GM18868 (cell line): ENCODE measurements around the gene GRAMD1A.
A peak's percentile ranks its signal among the peaks of the same experiment; 100 is the strongest.
"Not testable (repeated sequence)": the region's sequence is repeated elsewhere in the genome, so short reads cannot be mapped to it uniquely, and the experiment has no call there.

Experiments used
- ATAC-seq: cut with Tn5 transposase; IDR thresholded peaks from one replicate; pipeline ENCODE4 v1.9.1; 2021; ENCODE audit warnings: mild to moderate bottlenecking, moderate library complexity; ENCODE audit not compliant: unreplicated experiment

The GRAMD1A gene

DNA sequence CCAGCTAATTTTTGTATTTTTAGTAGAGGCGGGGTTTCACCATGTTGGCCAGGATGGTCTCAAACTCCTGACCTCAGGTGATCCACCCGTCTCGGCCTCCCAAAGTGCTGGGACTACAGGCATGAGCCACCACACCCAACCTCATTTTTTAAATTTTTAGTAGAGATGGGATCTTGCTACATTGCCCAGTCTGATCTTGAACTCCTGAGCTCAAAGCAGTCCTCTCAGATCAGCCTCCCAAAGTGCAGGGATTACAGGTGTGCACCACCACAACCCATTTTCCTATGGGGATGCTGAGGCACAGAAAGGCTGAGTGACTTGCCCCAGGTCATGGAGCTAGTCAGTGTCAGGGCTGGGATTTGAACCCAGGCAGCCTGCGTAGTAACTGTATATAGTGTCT, 51.1 kb downstream of the GRAMD1A start:
- ATAC-seq: not testable (repeated sequence)

DNA sequence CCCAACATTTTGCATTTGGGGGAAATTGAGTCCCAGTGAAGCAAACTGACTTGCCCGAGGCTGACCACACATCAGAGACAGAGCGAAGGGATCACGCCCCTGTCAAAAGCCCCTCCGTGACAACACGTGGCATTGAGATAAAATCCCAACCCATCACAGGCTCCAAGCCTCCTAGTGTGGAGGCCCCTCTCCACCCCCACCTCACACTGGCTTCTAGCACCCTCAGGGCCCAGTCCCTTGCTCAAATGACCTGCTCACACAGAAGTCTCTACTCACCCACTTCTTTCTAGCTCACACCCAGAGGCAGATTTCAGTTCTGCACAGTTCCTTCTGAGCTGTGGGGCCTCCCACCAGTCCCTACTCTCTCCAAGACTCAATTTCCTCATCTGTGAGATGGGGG, 51.7 kb downstream of the GRAMD1A start:
- no peak for ATAC-seq

DNA sequence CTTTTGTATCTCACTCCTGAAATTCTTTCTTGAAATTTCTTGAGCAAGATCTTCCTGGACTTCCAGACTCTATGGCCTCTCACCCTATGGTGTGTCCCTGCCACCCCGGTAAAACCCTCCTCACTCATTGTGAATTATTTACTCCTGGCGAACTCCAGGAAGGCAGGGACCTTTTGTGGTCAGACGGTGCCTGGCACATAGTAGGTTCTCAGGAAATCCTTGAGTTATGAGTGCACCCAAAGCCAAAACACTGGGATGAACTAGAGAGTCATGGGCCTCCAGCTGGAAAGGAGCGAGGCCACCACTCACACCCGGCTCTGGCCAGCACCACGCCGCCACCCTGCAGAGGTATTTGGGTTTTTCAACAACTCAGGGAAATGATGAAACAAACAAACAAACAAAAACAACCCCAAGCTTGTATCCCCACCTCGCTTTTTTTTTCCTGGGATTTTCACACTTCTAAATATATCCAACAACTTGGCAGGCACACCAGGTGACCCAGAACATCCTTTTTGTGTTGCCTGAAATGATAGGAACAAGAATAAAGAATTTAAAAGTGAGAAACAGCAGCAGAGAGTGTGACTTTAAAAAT, 52.6 kb downstream of the GRAMD1A start:
- ATAC-seq: no peak

DNA sequence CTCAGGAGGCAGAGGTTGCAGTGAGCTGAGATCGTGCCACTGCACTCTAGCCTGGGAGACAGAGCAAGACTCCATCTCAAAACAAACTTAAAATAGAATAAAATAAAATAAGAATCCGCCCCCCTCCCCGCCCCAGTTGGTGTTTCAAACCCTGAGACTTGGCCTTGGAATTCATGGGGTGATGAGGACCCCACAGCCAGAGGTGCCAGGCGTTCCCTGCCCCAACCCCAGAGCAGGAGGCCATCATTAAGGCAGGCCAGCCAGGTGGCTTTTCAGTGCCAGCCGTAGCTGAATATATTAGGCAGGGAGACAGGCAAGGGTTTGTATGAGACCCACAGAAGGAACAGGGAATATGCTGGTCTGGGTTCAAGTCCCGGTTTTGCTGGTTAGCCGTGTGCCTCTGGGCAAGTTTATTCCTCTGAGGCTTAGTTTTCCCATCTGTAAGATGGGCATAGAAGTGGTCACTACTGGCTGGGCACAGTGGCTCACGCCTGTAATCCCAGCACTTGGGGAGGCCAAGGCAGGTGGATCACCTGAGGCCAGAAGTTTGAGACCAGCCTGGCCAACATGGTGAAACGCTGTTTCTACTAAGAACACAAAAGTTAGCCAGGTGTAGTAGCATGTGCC, 53.7 kb downstream of the GRAMD1A start:
- ATAC-seq: no peak

DNA sequence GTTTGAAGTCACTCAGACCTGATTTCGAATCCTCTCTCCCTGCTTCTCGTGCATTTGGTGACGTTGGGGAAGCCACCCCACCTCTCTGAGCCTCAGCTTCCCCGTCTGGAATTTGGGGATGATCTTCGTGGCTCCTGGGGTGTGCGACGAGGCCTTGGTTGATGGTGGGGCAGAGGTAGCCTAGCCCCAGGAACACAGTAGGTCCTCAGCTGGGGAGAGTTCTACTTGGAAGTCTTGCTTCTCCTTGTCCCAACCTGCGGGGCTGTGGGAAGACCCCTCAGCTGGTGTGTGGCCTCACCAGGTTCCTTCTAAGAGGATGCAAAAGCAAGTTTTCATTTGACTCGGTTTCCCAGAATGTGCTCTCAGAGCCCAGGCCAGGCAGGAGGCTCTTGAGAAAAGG, 54.5 kb downstream of the GRAMD1A start:
- no peak for ATAC-seq

DNA sequence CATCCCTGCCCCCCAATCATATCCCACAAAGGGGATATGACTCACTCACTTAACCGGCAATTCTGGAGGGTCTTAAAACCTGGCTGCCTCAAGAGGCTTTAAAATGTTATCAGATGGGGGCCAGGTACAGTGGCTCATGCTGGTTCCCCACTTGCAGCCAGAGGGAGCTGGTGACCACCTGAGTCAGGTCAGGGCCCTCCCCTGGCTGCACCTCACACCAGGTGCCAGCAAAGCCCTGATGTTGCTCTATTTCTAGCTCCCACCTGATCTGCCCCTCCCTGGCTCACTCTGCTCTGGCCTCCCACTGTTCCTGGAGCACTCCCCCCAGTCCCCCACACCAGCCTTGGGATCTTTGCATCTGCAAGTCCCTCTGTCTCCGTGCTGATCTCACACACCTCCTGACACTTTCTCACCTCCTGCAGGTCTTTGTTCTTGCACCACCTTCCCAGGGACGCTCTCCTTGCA, 55.6 kb downstream of the GRAMD1A start:
- no peak for ATAC-seq

DNA sequence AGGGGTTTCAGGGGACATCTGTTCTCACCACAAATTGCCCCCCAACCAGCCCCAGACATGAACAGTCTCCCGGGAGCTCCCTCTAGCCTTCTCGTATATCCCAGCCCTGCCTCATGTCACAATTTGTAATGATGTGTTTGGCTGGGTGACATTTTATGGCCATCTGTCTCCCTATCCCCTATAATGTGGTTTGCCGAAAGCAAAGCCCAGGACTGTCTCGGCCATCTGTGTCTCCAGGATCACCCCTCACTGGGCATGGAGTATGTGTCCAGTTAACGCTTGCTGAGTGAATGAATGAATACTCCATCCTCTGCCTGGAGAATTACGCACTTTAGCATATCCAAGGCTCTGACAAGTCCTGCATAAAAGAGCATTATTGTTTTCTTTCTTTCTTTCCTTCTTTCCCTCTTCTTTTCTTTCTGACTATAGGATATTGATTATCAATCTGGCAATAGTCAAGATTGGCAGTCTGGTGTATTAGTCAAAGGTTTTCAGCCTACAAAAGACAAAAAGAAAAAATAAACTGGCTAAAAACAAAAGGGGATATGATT, 56.5 kb downstream of the GRAMD1A start:
- ATAC-seq: no peak

DNA sequence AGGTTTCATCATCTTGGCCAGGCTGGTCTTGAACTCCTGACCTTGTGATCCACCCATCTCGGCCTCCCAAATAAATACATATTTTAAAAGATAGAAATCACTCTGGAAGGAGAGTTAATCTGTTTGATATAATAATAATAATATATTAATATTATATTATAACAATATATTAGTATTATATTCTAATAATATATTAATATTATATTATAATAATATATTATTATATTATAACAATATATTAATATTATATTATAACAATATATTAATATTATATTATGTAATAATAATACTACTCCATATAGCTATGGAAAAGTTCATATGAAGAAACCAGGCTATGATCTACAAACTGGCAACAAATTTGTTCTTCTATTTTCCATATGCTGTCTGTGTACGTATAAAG, 58.2 kb downstream of the GRAMD1A start:
- ATAC-seq: no peak

DNA sequence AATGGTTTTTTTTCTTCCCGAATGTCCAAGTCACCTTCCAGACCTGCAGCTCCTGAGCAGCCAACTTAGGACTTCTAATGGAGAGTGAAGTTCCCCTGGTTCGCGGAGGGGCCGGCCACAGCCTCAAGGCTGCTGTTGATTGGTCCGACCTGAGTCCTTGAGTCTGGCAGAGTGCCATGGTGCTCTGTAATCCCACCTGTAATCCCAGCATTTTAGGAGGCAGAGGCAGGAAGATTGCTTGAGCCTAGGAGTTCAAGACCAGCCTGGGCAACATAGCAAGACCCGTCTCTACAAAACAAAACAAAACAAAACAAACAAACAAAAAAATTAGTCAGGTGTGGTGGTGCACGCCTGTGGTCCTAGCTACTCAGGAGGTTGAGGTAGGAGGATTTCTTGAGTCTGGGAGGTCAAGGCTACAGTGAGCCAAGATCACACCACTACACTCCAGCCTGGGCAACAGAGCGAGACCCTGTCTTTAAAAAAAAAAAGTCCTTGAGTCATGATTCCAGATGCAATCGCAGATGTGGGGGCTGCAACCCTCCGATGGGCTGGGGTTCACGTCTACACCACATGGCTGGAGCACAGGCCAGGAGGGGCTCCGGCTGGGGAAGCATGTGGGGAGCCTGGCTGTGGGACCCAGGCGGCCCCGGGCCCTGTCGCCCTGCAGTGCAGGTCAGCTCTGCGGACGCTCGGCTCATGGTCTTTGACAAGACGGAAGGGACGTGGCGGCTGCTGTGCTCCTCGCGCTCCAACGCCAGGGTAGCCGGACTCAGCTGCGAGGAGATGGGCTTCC, 59.1 kb downstream of the GRAMD1A start:
- ATAC-seq: no peak

DNA sequence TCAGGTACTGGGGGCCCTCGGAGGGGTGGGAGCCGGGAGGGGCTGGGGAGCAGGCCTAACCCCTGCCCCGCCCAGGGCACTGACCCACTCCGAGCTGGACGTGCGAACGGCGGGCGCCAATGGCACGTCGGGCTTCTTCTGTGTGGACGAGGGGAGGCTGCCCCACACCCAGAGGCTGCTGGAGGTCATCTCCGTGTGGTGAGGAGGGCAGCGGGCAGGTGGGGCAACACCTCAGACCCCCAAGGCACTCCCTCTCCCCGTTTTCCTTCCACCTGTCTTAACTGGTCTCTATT, 59.6 kb downstream of the GRAMD1A start:
- ATAC-seq: no peak

DNA sequence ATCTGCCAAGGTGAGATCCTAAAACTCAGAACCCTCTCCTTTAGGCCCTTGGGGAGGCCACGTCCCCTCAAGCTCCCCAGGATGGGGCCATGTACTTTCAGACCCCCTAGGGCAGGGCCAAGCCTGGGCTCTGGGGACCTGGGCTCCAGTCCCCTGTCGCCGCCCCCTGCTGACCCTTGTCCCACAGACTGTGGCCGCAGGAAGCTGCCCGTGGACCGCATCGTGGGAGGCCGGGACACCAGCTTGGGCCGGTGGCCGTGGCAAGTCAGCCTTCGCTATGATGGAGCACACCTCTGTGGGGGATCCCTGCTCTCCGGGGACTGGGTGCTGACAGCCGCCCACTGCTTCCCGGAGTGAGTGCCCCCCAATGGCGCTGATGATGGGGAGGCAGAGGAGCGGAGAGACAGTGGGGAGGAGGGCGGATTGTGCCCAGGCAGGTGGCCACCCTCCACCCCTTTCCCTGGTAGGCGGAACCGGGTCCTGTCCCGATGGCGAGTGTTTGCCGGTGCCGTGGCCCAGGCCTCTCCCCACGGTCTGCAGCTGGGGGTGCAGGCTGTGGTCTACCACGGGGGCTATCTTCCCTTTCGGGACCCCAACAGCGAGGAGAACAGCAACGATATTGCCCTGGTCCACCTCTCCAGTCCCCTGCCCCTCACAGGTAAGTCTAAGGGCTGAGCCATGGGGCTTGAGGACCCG, 60.2 kb downstream of the GRAMD1A start:
- no peak for ATAC-seq

DNA sequence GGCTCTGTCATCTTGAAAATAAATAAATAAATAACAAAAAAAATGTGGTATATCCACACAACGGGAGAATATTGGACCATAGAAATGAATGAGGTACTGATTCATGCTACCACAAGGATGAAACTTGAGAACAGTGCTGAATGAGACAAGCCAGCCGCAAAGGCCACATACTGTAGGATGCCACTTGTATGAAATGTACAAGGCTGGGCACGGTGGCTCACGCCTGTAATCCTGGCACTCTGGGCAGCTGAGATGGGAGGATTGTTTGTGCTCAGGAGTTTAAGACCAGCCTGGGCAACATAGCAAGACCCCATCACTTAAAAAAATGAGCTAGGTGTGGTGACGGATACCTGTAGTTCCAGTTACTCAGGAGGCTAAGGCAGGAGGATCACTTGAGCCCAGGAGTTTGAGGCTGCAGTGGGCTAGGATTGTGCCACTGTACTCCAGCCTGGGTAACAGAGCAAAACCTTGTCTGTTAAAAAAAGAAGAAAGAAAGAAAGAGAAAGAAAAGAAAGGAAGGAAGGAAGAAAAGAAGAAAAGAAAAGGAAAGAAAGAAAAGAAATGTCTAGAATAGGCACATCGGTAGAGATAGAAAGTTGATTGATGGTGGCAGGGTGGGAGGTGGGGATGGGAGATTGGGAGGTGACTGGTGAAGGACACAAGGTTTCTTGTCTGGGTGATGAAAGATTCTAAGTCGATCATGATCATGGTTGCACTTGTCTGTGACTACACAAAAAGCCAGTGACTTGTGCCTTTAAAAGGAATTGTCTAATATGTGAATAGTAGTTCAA, 61.7 kb downstream of the GRAMD1A start:
- no peak for ATAC-seq

DNA sequence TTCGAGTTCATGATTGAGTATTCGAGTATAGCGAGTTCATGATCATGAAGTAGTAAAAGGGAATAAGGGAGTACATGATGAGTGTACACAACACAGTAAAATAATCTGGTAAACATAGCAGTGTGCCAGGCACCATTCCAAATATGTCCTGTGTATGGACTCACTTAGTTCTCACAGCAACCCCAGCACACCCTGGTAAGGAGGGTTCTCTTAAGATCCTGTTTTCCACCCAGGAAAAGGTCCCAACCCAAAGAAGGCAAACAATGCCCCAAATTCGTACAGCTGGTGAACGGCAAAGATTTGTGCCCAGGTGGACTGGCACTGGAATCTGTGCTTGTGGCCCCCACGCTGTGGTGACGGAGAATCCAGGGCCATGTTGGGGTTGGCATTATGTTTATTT, 62.8 kb downstream of the GRAMD1A start:
- no peak for ATAC-seq

DNA sequence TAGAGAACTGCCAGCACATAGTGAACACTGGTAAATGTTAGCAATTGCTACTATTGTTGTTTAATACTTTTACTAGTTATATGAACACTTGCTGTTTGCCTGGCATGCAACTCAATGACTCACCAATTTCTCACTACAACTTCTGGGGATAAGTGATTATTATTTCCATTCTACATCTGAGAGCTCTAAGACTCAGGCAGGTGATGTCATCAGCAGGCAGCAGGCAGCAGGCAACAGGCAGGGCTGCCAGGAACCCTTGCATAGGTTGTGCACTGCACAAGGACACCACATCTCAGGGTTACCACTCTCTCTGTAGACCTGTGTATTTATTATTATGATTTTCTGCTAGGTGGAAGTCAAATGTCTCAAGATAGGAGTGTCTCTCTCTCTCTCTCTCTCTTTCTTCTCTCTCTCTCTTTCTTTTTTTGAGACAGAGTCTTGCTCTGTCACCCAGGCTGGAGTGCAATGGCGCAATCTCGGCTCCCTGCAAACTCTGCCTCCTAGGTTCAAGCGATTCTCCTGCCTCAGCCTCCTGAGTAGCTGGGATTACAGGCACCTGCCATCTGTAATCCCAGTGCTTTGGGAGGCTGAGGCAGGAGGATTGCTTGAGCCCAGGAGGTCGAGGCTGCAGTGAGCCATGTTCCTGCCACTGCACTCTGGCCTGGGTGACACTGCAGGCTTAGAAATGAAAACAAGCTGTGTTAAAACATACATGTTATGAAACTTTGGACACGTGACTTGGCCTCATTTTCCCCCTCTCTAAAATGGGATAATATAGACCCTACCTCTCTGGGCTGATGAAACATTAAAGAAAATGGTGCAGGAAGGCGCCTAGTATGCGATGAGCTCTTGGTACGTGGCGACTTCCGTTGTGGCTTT, 64.1 kb downstream of the GRAMD1A start:
- ATAC-seq: no peak

DNA sequence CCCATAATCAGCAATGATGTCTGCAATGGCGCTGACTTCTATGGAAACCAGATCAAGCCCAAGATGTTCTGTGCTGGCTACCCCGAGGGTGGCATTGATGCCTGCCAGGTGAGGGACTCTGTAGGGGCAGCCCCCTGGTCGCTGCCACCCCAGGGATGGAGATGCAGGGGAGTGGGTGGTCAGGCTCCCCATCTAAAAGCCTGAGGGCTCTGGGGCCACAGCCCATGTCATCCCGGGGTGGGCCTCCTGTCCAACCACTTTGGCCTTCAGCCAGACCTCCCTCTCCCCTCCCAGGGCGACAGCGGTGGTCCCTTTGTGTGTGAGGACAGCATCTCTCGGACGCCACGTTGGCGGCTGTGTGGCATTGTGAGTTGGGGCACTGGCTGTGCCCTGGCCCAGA, 65.5 kb downstream of the GRAMD1A start:
- ATAC-seq: no peak

DNA sequence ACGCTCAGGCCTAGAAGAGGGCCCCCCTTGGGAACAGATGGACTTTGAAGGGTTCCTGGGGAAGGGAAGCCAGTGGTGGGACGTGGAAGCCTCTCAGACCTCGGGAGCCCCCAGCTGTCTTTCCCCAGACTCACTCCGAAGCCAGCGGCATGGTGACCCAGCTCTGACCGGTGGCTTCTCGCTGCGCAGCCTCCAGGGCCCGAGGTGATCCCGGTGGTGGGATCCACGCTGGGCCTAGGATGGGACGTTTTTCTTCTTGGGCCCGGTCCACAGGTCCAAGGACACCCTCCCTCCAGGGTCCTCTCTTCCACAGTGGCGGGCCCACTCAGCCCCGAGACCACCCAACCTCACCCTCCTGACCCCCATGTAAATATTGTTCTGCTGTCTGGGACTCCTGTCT, 66.0 kb downstream of the GRAMD1A start:
- ATAC-seq: no peak

DNA sequence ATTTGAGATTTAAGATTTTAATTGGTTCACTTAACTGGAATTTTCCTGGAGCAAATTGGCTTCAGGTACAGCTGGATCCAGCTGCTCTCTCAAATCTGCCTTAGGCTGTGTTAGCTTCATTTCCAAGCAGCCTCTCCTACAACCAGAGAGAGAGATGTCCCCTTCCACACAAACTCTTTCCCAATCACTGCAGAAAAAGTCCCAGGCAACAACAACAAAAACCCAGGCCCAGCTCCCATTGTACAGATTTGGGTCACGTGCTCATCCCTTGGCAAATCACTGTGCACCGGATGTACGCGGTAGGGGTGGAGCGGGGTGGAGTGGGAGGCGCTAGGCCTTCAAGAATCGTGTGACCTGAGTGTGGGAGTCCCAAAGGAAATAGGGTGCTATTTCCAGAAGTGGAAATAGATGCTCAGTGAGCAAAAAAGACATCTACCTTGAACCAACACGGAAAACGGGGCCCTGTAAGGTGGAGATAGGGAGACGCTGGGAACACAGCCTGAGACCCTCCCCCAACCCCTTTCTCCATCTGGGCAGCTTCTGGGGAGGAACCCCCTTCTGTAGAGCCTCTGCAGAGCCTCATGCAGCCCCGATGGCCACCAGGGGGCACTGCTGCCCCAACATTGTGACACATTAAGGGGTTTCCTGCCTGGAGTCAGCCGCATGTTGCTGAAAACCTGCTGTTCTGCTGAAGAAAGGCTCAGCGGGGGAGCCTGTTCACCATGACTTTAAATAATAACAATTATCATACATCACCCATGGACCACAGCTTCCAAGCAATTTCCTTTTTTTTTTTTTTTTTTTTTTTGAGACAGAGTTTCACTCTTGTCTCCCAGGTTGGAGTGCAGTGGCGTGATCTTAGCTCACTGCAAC, 66.8 kb downstream of the GRAMD1A start:
- ATAC-seq: peak; percentile 55

DNA sequence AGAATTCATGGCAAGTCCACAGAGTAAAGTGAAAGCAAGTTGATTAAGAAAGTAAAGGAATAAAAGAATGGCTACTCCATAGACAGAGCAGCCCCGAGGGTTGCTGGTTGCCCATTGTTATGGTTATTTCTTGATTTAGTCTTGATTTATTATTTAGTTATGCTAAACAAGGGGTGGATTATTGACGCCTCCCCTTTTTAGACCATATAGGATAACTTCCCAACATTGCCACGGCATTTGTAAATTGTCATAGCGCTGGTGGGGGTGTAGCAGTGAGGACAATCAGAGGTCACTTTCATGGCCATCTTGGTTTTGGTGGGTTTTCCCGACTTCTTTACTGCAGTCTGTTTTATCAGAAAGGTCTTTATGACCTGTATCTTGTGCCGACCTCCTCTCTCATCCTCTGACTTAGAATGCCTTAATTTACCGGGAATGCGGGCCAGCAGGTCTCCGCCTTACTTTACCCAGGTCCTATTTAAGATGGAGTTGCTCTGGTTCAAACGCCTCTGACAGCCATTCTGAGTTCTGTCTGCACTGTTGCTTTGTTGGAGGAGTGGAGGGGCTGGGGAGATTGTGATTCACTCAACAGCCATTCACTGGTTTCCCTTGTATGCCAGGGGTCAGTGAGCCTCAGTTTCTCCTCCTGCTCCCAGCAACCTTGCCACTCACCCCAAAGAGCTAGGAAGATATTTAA, 69.0 kb downstream of the GRAMD1A start:
- ATAC-seq: no peak
